DND-41 (cell line): ENCODE data around the gene GAPDH.

Source experiments
- CTCF ChIP-seq: IDR thresholded peaks from 2 replicates; pipeline ENCODE4 v1.5.1; 2012; ENCODE audit warnings: borderline replicate concordance, low read length, moderate library complexity, mild to moderate bottlenecking; ENCODE audit not compliant: poor library complexity, severe bottlenecking; ENCODE audit errors: extremely low read depth
- EZH2 ChIP-seq: IDR thresholded peaks from 3 replicates; pipeline ENCODE4 v1.6.1; 2012; ENCODE audit warnings: borderline replicate concordance, low read depth, mild to moderate bottlenecking, moderate library complexity, low read length, inconsistent platforms; ENCODE audit not compliant: severe bottlenecking

GRCh38 chr12:6523708-6524107, 10.6 kb upstream of the GAPDH start:
- no peak for TF ChIP-seq CTCF
- TF ChIP-seq EZH2: no peak
